ENCODE measurements around the gene TOLLIP. TPM values are rescaled to one million over a fixed set of nuclear protein-coding genes. Genes with fewer than 3 reads are reported as not detected.

The TOLLIP gene
- polyA plus RNA-seq, 2 donors, result 44.4 to 68.0 TPM

DNA sequence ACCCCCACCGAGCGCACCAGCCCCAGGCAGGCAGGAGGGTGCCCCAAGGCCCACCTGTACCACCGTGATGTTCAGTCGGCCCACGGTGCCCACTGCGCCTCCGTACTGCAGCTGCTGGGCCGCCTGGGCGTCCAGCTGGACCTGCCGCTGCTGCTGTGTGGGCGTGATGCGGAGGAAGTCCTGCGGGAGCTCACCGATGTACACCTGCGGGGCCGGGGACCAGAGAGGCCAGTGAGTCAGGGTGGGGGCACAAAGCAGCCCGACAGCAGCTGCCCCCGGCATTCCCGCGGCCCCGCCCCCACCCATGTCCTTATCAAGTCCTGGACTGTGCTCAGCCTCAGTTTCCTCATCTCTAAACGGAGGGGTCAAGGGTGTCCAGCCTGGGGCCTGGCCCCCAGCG, 13.8 kb downstream of the TOLLIP start:
- no peaks in the 10 kb centered on the region for H3K9me3 ChIP-seq (ENCODE audit: control insufficient read depth in 2 of 2, insufficient read depth in 1 of 2, low read depth in 1 of 2, low read length in 1 of 2)
- no peak overlapping the region for H3K4me3 ChIP-seq (ENCODE audit: low read depth in 1 of 2, low read length in 2 of 2)
- peaks cover 0 to 49% of the 10 kb centered on the region in 2 donors for H3K36me3 ChIP-seq (ENCODE audit: control insufficient read depth in 2 of 2, insufficient read depth in 2 of 2, low read length in 1 of 2)
- H3K27ac ChIP-seq (ENCODE audit: low read depth in 2 of 2, low read length in 1 of 2), result no peak overlapping the region
- H3K27me3 ChIP-seq (ENCODE audit: control insufficient read depth in 1 of 2, insufficient read depth in 2 of 2, low read length in 2 of 2), result no peaks in the 10 kb centered on the region
- peaks cover 7 to 22% of the 10 kb centered on the region in 2 donors for H3K4me1 ChIP-seq (ENCODE audit: control insufficient read depth in 2 of 2, insufficient read depth in 2 of 2, low read length in 1 of 2)
- WGBS, 2 donors, result 94 to 95% methylated on average over 23 of the region's 23 CpGs

GRCh38 chr11:1295086-1295485, 14.3 kb downstream of the TOLLIP start:
- WGBS, 2 donors, result 88 to 92% methylated on average over 22 of the region's 22 CpGs
- no peak overlapping the region for H3K27ac ChIP-seq (ENCODE audit: low read depth in 2 of 2, low read length in 1 of 2)
- no peaks in the 10 kb centered on the region for H3K27me3 ChIP-seq (ENCODE audit: control insufficient read depth in 1 of 2, insufficient read depth in 2 of 2, low read length in 2 of 2)
- H3K4me1 ChIP-seq (ENCODE audit: control insufficient read depth in 2 of 2, insufficient read depth in 2 of 2, low read length in 1 of 2), result peaks cover 5 to 20% of the 10 kb centered on the region in 2 donors
- H3K9me3 ChIP-seq (ENCODE audit: control insufficient read depth in 2 of 2, insufficient read depth in 1 of 2, low read depth in 1 of 2, low read length in 1 of 2), result no peaks in the 10 kb centered on the region
- no peak overlapping the region for H3K4me3 ChIP-seq (ENCODE audit: low read depth in 1 of 2, low read length in 2 of 2)
- H3K36me3 ChIP-seq (ENCODE audit: control insufficient read depth in 2 of 2, insufficient read depth in 2 of 2, low read length in 1 of 2), result peaks cover 0 to 52% of the 10 kb centered on the region in 2 donors

DNA sequence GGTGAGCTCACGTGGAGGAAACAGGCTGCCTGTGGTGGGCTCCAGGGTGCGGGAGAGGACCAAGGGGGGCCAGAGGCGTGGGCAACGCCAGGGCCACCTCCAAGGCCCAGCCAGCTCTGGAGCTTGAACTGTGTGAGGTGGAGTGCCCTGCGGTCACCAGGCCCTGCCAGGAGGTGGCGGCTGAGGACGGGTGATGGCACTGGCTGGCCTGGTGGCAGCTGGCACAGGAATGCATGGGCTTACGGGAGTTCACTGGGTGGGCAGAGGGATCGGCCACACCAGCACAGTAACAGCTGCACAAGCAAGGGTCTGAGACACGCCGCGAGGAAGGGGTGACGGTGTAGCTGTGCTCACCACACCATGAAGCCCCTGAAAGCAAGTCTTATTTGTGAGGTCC, 15.8 kb downstream of the TOLLIP start:
- 85% methylated on average over 13 of the region's 13 CpGs for WGBS, 2 donors
- no peaks in the 10 kb centered on the region for H3K27me3 ChIP-seq (ENCODE audit: control insufficient read depth in 1 of 2, insufficient read depth in 2 of 2, low read length in 2 of 2)
- H3K9me3 ChIP-seq (ENCODE audit: control insufficient read depth in 2 of 2, insufficient read depth in 1 of 2, low read depth in 1 of 2, low read length in 1 of 2), result no peaks in the 10 kb centered on the region
- H3K4me3 ChIP-seq (ENCODE audit: low read depth in 1 of 2, low read length in 2 of 2), result no peak overlapping the region
- peaks cover 7 to 63% of the 10 kb centered on the region in 2 donors for H3K36me3 ChIP-seq (ENCODE audit: control insufficient read depth in 2 of 2, insufficient read depth in 2 of 2, low read length in 1 of 2)
- H3K4me1 ChIP-seq (ENCODE audit: control insufficient read depth in 2 of 2, insufficient read depth in 2 of 2, low read length in 1 of 2), result peaks cover 2 to 15% of the 10 kb centered on the region in 2 donors
- H3K27ac ChIP-seq (ENCODE audit: low read depth in 2 of 2, low read length in 1 of 2), result no peak overlapping the region

GRCh38 chr11:1292644-1293618, 16.5 kb downstream of the TOLLIP start:
- Histone ChIP-seq H3K27me3 (ENCODE audit: control insufficient read depth in 1 of 2, insufficient read depth in 2 of 2, low read length in 2 of 2) (no peaks in the 10 kb centered on the region), H3K9me3 (ENCODE audit: control insufficient read depth in 2 of 2, insufficient read depth in 1 of 2, low read depth in 1 of 2, low read length in 1 of 2) (no peaks in the 10 kb centered on the region), H3K36me3 (ENCODE audit: control insufficient read depth in 2 of 2, insufficient read depth in 2 of 2, low read length in 1 of 2) (peaks cover 7 to 66% of the 10 kb centered on the region in 2 donors), H3K4me1 (ENCODE audit: control insufficient read depth in 2 of 2, insufficient read depth in 2 of 2, low read length in 1 of 2) (peaks cover 0 to 10% of the 10 kb centered on the region in 2 donors), H3K27ac (ENCODE audit: low read depth in 2 of 2, low read length in 1 of 2) (no peak overlapping the region), H3K4me3 (ENCODE audit: low read depth in 1 of 2, low read length in 2 of 2) (no peak overlapping the region)
- 85 to 87% methylated on average over 43 of the region's 43 CpGs for WGBS, 2 donors

DNA sequence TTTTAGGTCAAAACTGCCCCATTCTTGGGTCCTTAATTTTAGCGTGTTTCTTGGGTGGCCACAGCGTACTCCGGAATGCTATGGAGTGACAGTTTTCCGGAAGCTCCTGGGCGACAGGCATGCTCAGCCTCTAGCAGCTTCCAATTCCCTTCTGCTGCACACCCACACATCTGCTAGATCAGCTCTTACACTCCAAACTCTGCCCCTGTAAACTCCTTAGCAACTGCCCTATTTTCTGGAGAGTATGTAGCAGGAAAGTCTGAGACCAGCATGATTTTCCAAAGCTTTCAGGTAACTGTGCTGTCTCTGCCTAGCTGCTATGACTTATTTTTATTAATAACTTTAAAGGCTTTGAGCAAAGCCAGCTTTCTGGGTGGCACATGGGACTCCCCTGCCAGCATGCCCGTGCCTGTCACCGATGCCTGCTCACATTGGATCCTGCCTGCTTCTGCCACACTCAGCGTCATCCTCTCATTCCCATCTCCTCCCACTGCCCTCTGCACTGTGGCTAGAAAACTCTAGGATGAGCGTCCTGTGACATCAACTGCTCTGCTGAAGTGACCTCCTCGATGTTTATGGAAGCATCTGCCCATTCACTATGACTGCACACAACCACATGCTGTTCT, 17.3 kb downstream of the TOLLIP start:
- Histone ChIP-seq H3K4me1 (ENCODE audit: control insufficient read depth in 2 of 2, insufficient read depth in 2 of 2, low read length in 1 of 2) (peaks cover 0 to 9% of the 10 kb centered on the region in 2 donors), H3K9me3 (ENCODE audit: control insufficient read depth in 2 of 2, insufficient read depth in 1 of 2, low read depth in 1 of 2, low read length in 1 of 2) (no peaks in the 10 kb centered on the region), H3K36me3 (ENCODE audit: control insufficient read depth in 2 of 2, insufficient read depth in 2 of 2, low read length in 1 of 2) (peaks cover 7 to 64% of the 10 kb centered on the region in 2 donors), H3K4me3 (ENCODE audit: low read depth in 1 of 2, low read length in 2 of 2) (no peak overlapping the region), H3K27ac (ENCODE audit: low read depth in 2 of 2, low read length in 1 of 2) (no peak overlapping the region), H3K27me3 (ENCODE audit: control insufficient read depth in 1 of 2, insufficient read depth in 2 of 2, low read length in 2 of 2) (no peaks in the 10 kb centered on the region)
- 59 to 76% methylated on average over 10 of the region's 10 CpGs for WGBS, 2 donors

DNA sequence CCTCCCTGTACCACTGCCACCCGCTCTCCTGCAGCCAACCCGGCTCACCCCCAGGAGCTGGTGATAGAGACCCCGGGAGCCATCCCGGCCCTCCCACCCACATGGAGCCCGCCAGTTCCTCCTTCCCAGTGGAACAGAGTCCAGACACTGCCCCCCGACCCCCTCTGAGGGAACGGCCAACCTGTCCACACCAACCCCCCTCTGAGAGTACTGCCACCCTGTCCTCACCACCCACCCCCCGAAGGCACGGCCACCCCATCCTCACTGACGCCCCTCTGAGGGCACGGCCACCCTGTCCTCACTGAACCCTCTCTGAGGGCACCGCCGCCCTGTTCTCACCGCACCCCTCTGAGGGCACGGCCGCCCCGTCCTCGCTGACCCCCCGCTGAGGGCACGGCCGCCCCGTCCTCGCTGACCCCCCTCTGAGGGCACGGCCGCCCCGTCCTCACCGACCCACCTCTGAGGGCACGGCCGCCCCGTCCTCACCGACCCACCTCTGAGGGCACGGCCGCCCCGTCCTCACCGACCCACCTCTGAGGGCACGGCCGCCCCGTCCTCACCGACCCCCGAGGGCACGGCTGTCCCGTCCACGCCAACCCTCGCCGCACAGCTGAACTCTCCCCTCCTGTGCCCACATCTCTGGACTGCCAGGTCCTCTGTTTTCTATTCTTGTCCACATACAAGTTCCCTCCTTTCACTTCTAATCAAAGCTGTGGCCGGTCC, 18.0 kb downstream of the TOLLIP start:
- H3K27ac ChIP-seq (ENCODE audit: low read depth in 2 of 2, low read length in 1 of 2), result no peak overlapping the region
- WGBS, 2 donors, result 94% methylated on average over 33 to 46 of the region's 46 CpGs
- H3K9me3 ChIP-seq (ENCODE audit: control insufficient read depth in 2 of 2, insufficient read depth in 1 of 2, low read depth in 1 of 2, low read length in 1 of 2), result no peaks in the 10 kb centered on the region
- H3K27me3 ChIP-seq (ENCODE audit: control insufficient read depth in 1 of 2, insufficient read depth in 2 of 2, low read length in 2 of 2), result no peaks in the 10 kb centered on the region
- peaks cover 0 to 9% of the 10 kb centered on the region in 2 donors for H3K4me1 ChIP-seq (ENCODE audit: control insufficient read depth in 2 of 2, insufficient read depth in 2 of 2, low read length in 1 of 2)
- no peak overlapping the region for H3K4me3 ChIP-seq (ENCODE audit: low read depth in 1 of 2, low read length in 2 of 2)
- peaks cover 7 to 71% of the 10 kb centered on the region in 2 donors for H3K36me3 ChIP-seq (ENCODE audit: control insufficient read depth in 2 of 2, insufficient read depth in 2 of 2, low read length in 1 of 2)

DNA sequence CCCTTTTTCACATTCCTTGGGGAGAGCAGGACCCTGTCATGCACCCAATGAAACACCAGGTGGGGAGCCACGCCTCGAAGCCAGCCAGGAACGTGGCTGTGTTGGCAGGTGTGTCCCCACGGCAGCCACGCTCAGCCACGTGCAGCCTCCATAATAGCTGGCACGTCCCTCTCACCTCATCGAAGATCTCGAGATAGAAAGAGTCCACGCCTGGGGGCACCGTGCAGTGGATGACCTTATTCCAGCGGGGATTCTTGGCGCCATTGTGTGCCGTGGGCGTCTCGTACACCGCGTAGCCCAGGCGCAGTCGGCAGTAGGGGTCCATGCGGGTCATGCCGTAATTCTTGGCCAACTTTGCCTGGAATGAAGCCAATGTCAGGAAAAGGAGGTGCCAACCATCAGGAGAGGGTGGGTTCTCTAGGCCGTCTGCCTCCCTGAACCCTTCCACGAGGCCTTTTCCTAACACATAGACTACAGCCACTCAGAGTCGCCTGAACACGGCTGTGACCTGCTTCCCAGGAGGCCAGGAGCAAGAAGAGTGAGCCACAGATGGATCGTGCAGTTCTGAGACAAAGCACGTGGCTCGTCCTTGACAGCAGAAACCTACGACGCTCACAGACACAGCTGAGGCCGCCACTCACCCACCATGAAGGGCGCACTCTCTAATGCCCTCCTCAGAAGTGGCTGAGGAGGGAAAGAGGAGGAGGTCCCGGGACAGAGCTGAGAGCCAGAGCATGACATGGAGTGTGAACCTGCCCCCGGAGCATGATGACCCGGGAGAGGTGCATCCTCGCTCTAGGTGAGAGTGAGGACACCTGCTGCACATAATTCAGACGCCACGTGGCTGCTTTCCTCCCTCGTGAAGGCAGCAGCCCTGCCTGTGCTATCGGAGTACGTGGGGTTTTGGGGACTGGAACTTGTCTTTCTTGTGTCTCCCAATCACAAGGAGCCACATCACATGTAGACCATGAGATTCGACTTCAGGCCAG, 19.1 kb downstream of the TOLLIP start:
- 92 to 93% methylated on average over 43 of the region's 43 CpGs for WGBS, 2 donors

DNA sequence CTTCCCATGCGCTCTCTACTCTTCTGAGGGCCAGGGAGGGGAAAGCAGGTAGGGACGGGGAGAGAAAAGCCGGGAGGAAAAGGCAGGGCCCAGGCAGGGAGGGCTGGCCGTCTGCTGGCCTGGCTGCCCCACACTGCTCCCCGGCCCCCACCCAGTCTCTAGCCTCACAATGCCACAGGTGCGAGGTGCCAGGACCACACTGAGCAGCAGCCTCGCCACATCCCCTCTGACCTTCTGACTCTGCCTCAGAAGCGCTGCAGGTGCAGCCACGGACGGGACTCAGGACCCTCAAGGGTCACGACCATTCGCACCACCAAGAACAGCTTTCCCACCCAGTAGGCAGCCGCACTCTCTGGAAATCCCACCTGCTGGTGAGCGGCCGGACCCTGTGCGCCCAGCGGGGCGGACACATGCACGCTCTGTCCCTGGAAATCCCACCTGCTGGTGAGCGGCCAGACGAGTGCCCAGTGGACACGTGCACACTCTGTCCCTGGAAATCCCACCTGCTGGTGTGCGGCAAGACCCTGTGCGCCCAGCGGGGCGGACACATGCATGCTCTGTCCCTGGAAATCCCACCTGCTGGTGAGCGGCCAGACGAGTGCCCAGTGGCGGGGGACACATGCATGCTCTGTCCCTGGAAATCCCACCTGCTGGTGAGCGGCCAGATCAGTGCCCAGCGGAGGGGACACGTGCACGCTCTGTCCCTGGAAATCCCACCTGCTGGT, 20.1 kb downstream of the TOLLIP start:
- peaks cover 0 to 9% of the 10 kb centered on the region in 2 donors for H3K4me1 ChIP-seq (ENCODE audit: control insufficient read depth in 2 of 2, insufficient read depth in 2 of 2, low read length in 1 of 2)
- H3K27ac ChIP-seq (ENCODE audit: low read depth in 2 of 2, low read length in 1 of 2), result no peak overlapping the region
- H3K27me3 ChIP-seq (ENCODE audit: control insufficient read depth in 1 of 2, insufficient read depth in 2 of 2, low read length in 2 of 2), result no peaks in the 10 kb centered on the region
- peaks cover 10 to 77% of the 10 kb centered on the region in 2 donors for H3K36me3 ChIP-seq (ENCODE audit: control insufficient read depth in 2 of 2, insufficient read depth in 2 of 2, low read length in 1 of 2)
- no peaks in the 10 kb centered on the region for H3K9me3 ChIP-seq (ENCODE audit: control insufficient read depth in 2 of 2, insufficient read depth in 1 of 2, low read depth in 1 of 2, low read length in 1 of 2)
- H3K4me3 ChIP-seq (ENCODE audit: low read depth in 1 of 2, low read length in 2 of 2), result no peak overlapping the region
- WGBS, 2 donors, result 96% methylated on average over 33 of the region's 33 CpGs

More for the DNA sequence above, 19.1 kb downstream of the TOLLIP start:
- peaks cover 10 to 72% of the 10 kb centered on the region in 2 donors for H3K36me3 ChIP-seq (ENCODE audit: control insufficient read depth in 2 of 2, insufficient read depth in 2 of 2, low read length in 1 of 2)
- H3K27me3 ChIP-seq (ENCODE audit: control insufficient read depth in 1 of 2, insufficient read depth in 2 of 2, low read length in 2 of 2), result no peaks in the 10 kb centered on the region
- H3K4me3 ChIP-seq (ENCODE audit: low read depth in 1 of 2, low read length in 2 of 2), result no peak overlapping the region
- no peaks in the 10 kb centered on the region for H3K9me3 ChIP-seq (ENCODE audit: control insufficient read depth in 2 of 2, insufficient read depth in 1 of 2, low read depth in 1 of 2, low read length in 1 of 2)
- H3K4me1 ChIP-seq (ENCODE audit: control insufficient read depth in 2 of 2, insufficient read depth in 2 of 2, low read length in 1 of 2), result peaks cover 0 to 9% of the 10 kb centered on the region in 2 donors
- no peak overlapping the region for H3K27ac ChIP-seq (ENCODE audit: low read depth in 2 of 2, low read length in 1 of 2)
